GM19043 (cell line): Measurements from ENCODE around the gene C5orf15.

Source experiments
- ATAC-seq: cut with Tn5 transposase; IDR thresholded peaks from one replicate; pipeline ENCODE4 v1.9.1; 2021; ENCODE audit warnings: low read depth; ENCODE audit not compliant: unreplicated experiment

Gene C5orf15

DNA sequence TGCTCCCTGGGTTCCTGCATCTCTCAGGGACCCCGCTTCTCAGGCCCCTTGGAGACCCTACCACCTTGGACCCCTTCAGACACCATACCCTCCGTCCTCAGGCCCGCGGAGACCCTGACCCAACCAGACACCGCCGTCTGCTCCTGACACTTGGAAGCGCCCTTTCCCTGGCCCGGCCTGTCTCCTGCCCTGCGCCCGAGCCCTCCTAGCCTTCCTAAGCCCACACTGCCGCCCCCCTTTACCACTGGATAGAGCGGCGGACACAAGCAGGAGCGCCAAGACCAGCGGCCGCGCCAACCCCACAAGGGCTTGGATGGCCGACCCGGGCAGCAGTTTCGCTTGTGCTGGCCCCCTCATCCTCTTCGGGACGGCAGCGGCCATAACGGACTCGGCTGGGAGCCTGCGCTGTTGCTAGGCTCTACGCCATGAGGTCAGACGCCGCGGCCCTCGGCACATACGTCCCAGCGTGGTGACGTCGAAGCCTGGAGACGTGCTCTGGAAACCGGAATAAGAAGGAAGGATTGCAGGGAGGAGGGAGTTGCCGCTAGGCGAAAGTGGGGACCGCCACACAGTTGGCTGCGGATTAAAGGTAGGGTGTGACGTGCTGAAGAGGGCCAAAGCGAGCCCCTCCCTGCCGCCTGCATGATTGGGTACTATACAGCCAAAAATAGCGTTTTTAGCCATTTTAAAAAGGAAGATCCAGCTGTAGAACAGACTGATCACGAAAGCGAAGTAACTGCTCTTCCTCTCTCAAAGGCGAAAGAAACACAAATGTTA lies at the start of gene C5orf15:
Gene C5orf15, minus strand, starts transcription at position 422 of the 777 bp plus-strand sequence. Its CDS starts 41 bp downstream, at position 381.
- peak; percentile 98 for ATAC-seq

GRCh38 chr5:134008266-134008749 lies 39.9 kb upstream of the C5orf15 start:
- ATAC-seq, result no peak

DNA sequence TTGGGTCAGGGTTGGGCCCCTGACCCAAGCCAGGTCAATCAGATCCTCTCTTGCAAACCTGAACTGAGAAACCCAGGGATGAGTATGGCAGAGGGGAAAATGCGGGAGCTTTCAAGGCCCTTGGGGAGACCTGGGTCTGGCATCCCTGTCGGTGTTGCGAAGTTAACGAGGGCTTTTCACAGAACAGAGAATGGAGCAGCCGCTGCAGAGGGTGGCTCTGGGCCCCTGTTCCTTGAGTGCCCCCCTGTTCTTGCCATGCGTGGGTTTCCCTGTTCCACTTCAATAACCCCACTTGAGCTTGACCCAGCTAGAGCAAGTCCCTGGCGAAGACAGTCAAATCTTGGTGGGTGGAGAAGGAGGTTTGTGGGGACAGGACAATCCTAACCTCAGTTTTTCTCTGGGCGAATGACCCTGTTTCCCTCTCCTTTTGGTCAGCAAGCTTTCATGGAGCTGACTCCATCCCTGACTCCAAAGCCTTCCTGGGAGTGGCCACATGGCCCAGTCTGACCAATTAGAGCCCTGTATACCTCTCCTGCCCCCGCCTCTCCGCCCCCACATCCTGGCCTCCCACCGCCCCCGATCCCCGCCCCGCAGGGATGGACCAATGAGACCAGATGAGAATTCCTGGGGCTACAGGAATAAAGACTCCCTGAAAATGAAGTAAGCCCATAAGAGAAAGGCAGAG lies 39.3 kb upstream of the C5orf15 start:
- ATAC-seq, result no peak

DNA sequence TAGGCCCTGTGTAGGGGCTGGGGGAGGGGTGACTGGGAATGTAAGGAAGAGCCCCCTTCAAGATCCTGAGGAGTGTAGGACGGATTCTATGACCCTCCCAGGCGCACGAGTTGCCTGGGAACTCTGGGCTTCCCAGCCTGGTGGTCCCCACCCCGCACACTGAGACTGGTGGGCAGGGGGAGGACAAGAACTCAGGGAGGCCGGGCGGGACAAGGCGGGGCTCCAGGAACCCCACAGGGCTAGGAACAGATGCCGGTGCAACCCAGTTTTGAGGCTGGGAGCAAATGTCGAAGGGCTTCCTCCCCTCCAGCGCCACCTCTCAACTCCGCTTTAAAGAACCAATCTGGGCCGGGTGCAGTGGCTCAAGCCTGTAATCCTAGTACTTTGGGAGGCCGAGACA lies 37.7 kb upstream of the C5orf15 start:
- no peak for ATAC-seq

- no peak for ATAC-seq
These were observed 37.1 kb upstream of the C5orf15 start for GRCh38 chr5:134005417-134006061.

- peak; percentile 59 for ATAC-seq
These were observed 36.4 kb upstream of the C5orf15 start, which contains the start of gene VDAC1 for GRCh38 chr5:134004626-134005416. Gene VDAC1, minus strand, starts transcription at chr5:134004975. Its CDS starts 11,963 bp downstream, at chr5:133993012.

DNA sequence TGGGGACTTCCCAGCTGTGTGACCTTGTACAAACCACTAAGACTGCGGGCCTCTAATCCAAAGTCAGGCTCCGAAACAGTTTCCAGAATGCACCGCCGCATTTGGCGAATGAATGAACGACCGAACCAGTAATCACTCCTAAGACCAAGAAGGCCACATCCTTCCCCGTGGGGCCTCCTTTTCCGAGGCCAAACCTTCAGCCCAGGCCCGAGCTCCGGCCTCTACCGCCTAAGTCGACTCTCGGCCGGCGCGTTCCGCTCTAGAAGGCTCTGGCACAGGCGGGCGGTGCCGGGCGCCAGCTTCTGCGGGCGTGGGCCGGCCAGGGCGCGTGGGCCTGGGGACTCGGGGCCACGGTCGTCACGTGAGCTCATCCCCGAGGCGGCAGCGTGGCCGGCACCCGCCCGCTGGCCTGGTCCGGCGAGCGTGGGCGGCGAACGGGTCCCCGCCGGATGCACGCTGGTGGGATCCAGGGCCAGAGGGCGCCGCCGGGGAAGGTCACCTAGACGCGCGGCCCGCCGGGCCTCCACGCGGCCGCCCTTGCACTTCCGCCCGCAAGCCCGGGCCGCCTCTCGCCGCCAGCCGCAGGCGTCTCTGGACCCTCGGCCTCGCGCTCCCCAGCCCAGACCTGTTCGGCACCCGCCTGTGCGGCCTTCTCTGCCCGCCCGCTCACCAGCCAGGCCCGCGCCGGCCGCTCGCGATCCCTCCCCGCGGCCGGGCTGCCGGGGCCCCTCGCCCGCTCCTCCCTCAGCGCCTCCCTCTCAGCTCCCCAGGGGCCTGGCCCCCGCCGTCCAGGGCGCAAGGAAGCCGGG lies 35.6 kb upstream of the C5orf15 start:
- peak; percentile 24 for ATAC-seq

- ATAC-seq, result no peak
These were observed 34.8 kb upstream of the C5orf15 start for GRCh38 chr5:134003064-134003816.

- ATAC-seq, result no peak
These were observed 33.7 kb upstream of the C5orf15 start for GRCh38 chr5:134001938-134002731.

DNA sequence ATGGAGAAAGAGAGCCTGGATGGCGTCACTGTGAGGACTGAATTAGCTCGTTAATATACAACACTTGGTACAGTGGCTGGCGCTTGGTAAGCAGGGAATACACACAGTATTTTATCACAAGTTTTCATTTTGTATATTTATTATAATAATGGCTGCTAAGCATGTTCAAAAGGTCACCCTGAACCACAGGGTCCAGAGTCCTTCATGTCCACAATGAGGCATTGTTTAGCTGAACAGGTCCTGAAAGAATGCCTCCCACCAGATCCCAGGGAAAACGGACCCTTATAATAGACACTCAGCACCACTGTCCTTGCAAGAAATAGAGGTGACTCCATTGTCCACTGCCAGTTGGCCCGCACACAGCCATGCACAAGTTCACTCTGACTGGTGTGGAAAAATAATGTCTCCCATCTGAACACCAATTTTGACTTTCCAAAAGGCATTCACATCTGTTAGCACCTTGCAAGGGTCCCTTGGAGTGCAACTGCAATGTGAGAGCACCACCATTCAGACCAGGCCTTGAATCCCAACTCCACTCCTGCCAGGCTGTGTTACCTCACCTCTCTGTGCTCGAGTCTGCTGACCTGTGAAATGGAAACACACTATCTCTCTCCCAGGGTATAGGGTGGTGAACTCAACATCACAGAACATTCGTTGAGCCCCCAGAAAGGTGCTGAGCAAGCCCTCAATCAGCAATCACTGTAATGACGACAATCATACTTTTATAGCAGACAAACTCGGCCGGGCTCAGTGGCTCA lies 32.5 kb upstream of the C5orf15 start:
- ATAC-seq, result no peak

DNA sequence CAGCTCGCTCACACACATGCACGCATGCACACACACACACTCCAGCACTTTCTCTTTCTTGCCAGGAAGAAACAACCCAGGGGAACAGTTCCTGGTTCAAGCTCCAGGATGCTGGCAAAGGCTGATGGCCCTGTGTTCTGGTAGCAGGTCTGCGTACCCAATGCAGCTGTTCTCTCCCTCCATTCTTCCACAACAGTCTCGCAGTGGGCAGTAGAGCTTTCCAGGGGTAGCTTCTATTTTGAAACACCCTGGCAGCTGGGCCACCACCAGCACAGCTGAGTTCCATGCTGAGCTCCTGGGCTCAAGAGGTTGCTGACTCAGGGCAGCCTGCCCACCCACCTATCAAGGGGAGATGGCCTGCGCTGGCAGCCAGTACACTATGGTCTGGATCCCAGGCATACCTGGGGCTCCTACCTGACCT lies 31.7 kb upstream of the C5orf15 start:
- ATAC-seq, result no peak

DNA sequence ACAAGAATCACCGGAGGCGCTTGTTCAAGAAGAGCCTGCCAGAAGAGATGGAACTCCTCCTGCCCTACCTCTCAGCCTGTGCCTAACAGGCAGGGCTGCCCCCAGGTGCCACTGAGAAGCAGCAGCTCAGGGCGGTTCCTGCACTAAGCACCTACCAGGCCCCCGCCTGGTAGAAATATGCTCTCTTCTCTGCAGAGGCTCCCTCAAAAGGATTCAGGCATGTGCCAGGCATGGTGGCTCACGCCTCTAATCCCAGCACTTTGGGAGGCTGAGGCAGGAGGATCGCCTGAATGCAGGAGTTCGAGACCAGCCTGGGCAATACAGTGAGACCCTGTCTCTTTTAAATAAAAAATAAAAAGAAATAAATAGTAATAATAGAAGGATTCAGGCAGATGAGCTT lies 30.4 kb upstream of the C5orf15 start:
- ATAC-seq, result no peak

GRCh38 chr5:133998042-133998441 lies 29.6 kb upstream of the C5orf15 start:
- ATAC-seq, result no peak

DNA sequence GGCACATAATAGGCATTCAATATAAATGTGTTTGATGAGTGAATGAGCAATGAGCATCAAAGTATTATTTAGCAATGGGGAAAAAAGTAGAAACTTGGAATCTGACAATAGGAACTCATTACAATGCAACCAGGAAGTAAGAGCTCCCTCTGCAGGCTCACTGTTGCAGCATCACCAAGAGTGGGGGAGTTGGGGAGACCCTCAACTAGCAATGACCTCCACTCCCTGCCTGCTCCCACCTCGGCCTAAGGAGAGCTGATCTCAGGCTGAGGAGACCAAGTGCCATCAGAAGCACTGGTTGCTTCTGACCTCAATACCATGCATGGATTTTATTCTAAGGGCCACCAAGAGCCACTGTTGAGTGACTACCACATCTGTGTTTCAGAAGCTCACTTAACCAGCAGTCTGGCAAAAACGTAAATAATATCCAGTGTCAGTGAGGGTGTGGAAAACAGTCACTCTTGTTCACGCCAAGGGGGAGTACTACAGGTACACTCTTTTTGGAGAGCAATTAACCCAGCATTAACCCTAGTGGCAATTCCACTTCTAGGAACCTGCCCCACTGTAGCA lies 28.3 kb upstream of the C5orf15 start:
- ATAC-seq, result no peak

GRCh38 chr5:133995883-133996563 lies 27.6 kb upstream of the C5orf15 start:
- no peak for ATAC-seq

- ATAC-seq, result no peak
These were observed 26.9 kb upstream of the C5orf15 start for GRCh38 chr5:133995341-133995740.

DNA sequence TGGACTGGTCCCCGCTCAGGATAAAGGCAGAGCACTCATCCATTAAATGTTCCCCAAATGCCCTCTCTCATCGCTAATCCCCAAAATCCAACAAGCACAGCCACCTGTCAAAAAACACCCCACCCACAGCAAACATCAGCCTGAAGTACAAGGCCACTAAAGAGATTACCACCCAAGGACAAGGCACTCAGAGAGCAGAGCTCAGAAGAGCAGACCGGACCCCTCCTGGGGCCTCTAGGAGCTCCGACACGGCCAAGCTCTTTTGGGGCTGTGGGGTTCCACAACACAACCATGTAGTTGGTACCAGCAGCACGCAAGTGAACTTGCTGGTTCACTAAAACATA lies 26.5 kb upstream of the C5orf15 start:
- no peak for ATAC-seq
